Activated naive CD4-positive, alpha-beta T cell treated with anti-CD3 and anti-CD28 coated beads, Interleukin-2, amount 10 ng/mL, durations not matched to agents 7 days and 5 days (primary cell): ENCODE results near the gene AKAP8.
"Not testable (repeated sequence)": the region's sequence is repeated elsewhere in the genome, so short reads cannot be mapped to it uniquely, and the experiment has no call there.

Source experiments
- CTCF ChIA-PET: fragments of 350-600 bp; sonication (Branson Sonifier 250); formaldehyde crosslinking; loops from one replicate; lab custom pipeline; 2021; ENCODE audit warnings: antibody characterized with exemption; lab: Charles Lee
- DNase-seq: peaks from one replicate; pipeline ENCODE4 v3.0.0-alpha.2; 2020
- H3K27ac Mint-ChIP-seq: one replicate; pipeline ENCODE4 v1.8.0; 2021; ENCODE audit warnings: mild to moderate bottlenecking, moderate library complexity, mixed read lengths
- H3K27me3 Mint-ChIP-seq: one replicate; pipeline ENCODE4 v1.8.0; 2021; ENCODE audit warnings: mild to moderate bottlenecking, mixed read lengths
- H3K36me3 Mint-ChIP-seq: one replicate; pipeline ENCODE4 v1.8.0; 2021; ENCODE audit warnings: mixed read lengths
- H3K4me1 Mint-ChIP-seq: one replicate; pipeline ENCODE4 v1.8.0; 2021; ENCODE audit warnings: mixed read lengths
- H3K4me3 Mint-ChIP-seq: one replicate; pipeline ENCODE4 v1.8.0; 2021; ENCODE audit warnings: mild to moderate bottlenecking, moderate library complexity, mixed read lengths
- H3K9me3 Mint-ChIP-seq: one replicate; pipeline ENCODE4 v1.8.0; 2021; ENCODE audit warnings: mixed read lengths

AKAP8 gene

GRCh38 chr19:15354566-15355296 lies 24.9 kb downstream of the AKAP8 start:
- DNase-seq: no peak
- Mint-ChIP-seq H3K4me3 (no peak overlapping the region), H3K9me3 (no peaks in the 10 kb centered on the region), H3K36me3 (peaks cover 42% of the 10 kb centered on the region), H3K4me1 (no peaks in the 10 kb centered on the region), H3K27ac (no peak overlapping the region), H3K27me3 (no peaks in the 10 kb centered on the region)
- CTCF ChIA-PET: no interaction called here

- Mint-ChIP-seq H3K27ac (no peak overlapping the region), H3K9me3 (no peaks in the 10 kb centered on the region), H3K36me3 (peaks cover 38% of the 10 kb centered on the region), H3K4me3 (no peak overlapping the region), H3K27me3 (no peaks in the 10 kb centered on the region), H3K4me1 (no peaks in the 10 kb centered on the region)
- DNase-seq: no peak
- CTCF ChIA-PET: no interaction called here
These were observed 25.7 kb downstream of the AKAP8 start for GRCh38 chr19:15353908-15354307.

DNA sequence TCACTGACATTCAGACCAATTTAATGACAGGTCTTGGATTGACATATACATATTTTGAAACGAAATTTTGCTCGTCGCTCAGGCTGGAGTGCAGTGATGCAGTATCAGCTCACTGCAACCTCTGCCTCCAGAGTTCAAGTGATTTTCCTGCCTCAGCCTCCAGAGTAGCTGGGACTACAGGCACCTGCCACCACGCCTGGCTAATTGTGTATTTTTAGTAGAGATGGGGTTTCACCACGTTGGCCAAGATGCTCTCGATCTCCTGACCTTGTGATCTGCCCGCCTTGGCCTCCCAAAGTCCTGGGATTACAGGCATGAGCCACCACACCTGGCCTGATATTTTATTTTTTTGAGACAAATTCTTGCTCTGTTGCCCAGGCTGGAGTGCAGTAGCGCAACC lies 27.1 kb downstream of the AKAP8 start:
- H3K9me3 Mint-ChIP-seq, H3K27me3 Mint-ChIP-seq, H3K4me1 Mint-ChIP-seq, H3K27ac Mint-ChIP-seq, H3K4me3 Mint-ChIP-seq, DNase-seq: not testable (repeated sequence)
- CTCF ChIA-PET: interaction anchor here (0.9 kb wide), 1 partner anchor 13 kb away, joined by 3 read pairs; no protein-coding TSS in a partner anchor
- peaks cover 24% of the 10 kb centered on the region for H3K36me3 Mint-ChIP-seq

GRCh38 chr19:15341328-15341727 lies 38.3 kb downstream of the AKAP8 start:
- H3K27ac Mint-ChIP-seq, H3K4me3 Mint-ChIP-seq, H3K27me3 Mint-ChIP-seq, H3K9me3 Mint-ChIP-seq, H3K4me1 Mint-ChIP-seq, H3K36me3 Mint-ChIP-seq, CTCF ChIA-PET, DNase-seq: not testable (repeated sequence)

- Mint-ChIP-seq H3K27me3 (no peaks in the 10 kb centered on the region), H3K9me3 (no peaks in the 10 kb centered on the region), H3K4me1 (no peaks in the 10 kb centered on the region), H3K36me3 (peaks cover 4% of the 10 kb centered on the region), H3K4me3 (no peak overlapping the region), H3K27ac (no peak overlapping the region)
- no peak for DNase-seq
- CTCF ChIA-PET: interaction anchor here (1.1 kb wide), 1 partner anchor 12 kb away, joined by 3 read pairs; no protein-coding TSS in a partner anchor
These were observed 39.5 kb downstream of the AKAP8 start for GRCh38 chr19:15340086-15340485.

- no peaks in the 10 kb centered on the region for H3K9me3 Mint-ChIP-seq
- DNase-seq: no peak
- H3K4me1 Mint-ChIP-seq: peaks cover 9% of the 10 kb centered on the region
- no peak overlapping the region for H3K27ac Mint-ChIP-seq
- H3K36me3 Mint-ChIP-seq: peaks cover 2% of the 10 kb centered on the region
- no peak overlapping the region for H3K4me3 Mint-ChIP-seq
- H3K27me3 Mint-ChIP-seq: no peaks in the 10 kb centered on the region
- CTCF ChIA-PET: no interaction called here
These were observed 42.4 kb downstream of the AKAP8 start for GRCh38 chr19:15337202-15337601.

GRCh38 chr19:15335992-15336391 lies 43.6 kb downstream of the AKAP8 start:
- H3K36me3 Mint-ChIP-seq, DNase-seq, H3K4me3 Mint-ChIP-seq, H3K27me3 Mint-ChIP-seq, CTCF ChIA-PET, H3K9me3 Mint-ChIP-seq, H3K27ac Mint-ChIP-seq: not testable (repeated sequence)
- peaks cover 11% of the 10 kb centered on the region for H3K4me1 Mint-ChIP-seq

- Mint-ChIP-seq H3K27ac (peak within 1 kb of the TSS; percentile 93), H3K9me3 (no peaks in the 10 kb centered on the region), H3K27me3 (no peaks in the 10 kb centered on the region), H3K36me3 (peaks cover 17% of the 10 kb centered on the region), H3K4me1 (peaks cover 43% of the 10 kb centered on the region), H3K4me3 (peak within 1 kb of the TSS; percentile 95)
- DNase-seq: peak; percentile 80
- CTCF ChIA-PET: interaction anchor here (0.7 kb wide), 1 partner anchor 15 kb away, joined by 3 read pairs; no protein-coding TSS in a partner anchor
These were observed 47.1 kb downstream of the AKAP8 start, which contains the start of gene BRD4 for GRCh38 chr19:15332311-15332996. TSS of gene BRD4 (minus strand) at chr19:15332539. CDS start at chr19:15273099, 59,440 bp downstream.

GRCh38 chr19:15331419-15332310 lies 47.9 kb downstream of the AKAP8 start:
- DNase-seq: peak; percentile 70
- no peaks in the 10 kb centered on the region for H3K9me3 Mint-ChIP-seq
- H3K27ac Mint-ChIP-seq: peak overlapping the region; percentile 92
- peaks cover 21% of the 10 kb centered on the region for H3K36me3 Mint-ChIP-seq
- no peaks in the 10 kb centered on the region for H3K27me3 Mint-ChIP-seq
- peak overlapping the region; percentile 95 for H3K4me3 Mint-ChIP-seq
- CTCF ChIA-PET: interaction anchor here (1.0 to 1.3 kb wide), 2 partner anchors 18 to 225 kb away, joined by 3 read pairs; no protein-coding TSS in a partner anchor
- H3K4me1 Mint-ChIP-seq: peaks cover 50% of the 10 kb centered on the region

GRCh38 chr19:15330801-15331418 lies 48.7 kb downstream of the AKAP8 start:
- no peaks in the 10 kb centered on the region for H3K27me3 Mint-ChIP-seq
- peak overlapping the region; percentile 95 for H3K4me3 Mint-ChIP-seq
- H3K36me3 Mint-ChIP-seq: peaks cover 22% of the 10 kb centered on the region
- H3K9me3 Mint-ChIP-seq: no peaks in the 10 kb centered on the region
- no peak for DNase-seq
- H3K27ac Mint-ChIP-seq: peak overlapping the region; percentile 92
- peaks cover 55% of the 10 kb centered on the region for H3K4me1 Mint-ChIP-seq
- CTCF ChIA-PET: interaction anchor here (1.0 to 2.4 kb wide), 3 partner anchors 19 to 226 kb away, joined by 3 to 8 read pairs (median 3); partner anchors contain the start of gene AKAP8L

- no peak for DNase-seq
- Mint-ChIP-seq H3K27me3 (no peaks in the 10 kb centered on the region), H3K9me3 (no peaks in the 10 kb centered on the region), H3K4me1 (peaks cover 73% of the 10 kb centered on the region), H3K27ac (no peak overlapping the region), H3K4me3 (no peak overlapping the region), H3K36me3 (peaks cover 25% of the 10 kb centered on the region)
- CTCF ChIA-PET: no interaction called here
These were observed 51.3 kb downstream of the AKAP8 start for GRCh38 chr19:15328312-15328711.

DNA sequence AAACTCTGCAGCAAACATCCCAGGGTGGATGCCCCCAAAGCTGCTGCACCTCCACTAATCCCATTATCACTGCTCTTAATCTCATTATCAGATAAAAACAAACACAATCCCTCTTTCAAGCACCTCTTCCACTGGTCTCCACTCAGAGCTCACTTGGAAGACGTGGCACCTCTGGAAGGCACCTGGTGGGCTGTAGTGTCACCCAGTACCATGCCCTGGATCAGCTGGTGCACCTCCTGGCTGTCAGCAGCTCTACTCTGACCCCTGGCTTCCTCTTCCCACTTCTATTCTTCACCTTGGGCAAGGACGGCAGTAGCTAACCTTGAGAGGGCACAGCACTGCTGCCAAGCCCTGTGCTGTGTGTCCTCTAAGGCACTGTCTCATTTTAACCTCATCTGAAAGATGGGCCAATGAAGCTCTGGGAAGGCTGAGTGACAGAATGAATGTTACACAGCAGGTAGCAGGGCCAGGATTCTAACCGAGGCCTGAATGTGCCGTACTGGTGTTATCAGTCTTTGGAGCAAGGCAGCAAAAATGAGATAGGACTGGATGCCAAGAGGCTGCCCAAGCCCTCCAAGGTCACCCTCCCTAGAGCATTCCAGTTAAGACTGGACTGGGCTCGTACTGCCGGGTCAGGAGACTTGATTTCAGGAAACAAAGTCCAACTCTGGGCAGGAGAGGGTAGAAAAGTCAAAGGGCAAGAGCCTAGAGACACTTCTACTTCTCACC lies 54.6 kb downstream of the AKAP8 start:
- no peaks in the 10 kb centered on the region for H3K27me3 Mint-ChIP-seq
- H3K4me1 Mint-ChIP-seq: peaks cover 78% of the 10 kb centered on the region
- H3K36me3 Mint-ChIP-seq: peaks cover 21% of the 10 kb centered on the region
- CTCF ChIA-PET: no interaction called here
- DNase-seq: no peak
- H3K9me3 Mint-ChIP-seq: no peaks in the 10 kb centered on the region
- H3K4me3 Mint-ChIP-seq: no peak overlapping the region
- peak overlapping the region; percentile 7 for H3K27ac Mint-ChIP-seq
